ENCODE data around the gene PLEKHM3.

GRCh38 chr2:207901401-207901800 lies 123.9 kb downstream of the PLEKHM3 start:
- TF ChIP-seq CTCF (IDR thresholded peaks at IDR 0.05): no peak
- no peak for TF ChIP-seq SMC3 (IDR thresholded peaks at IDR 0.05)
- no peak for TF ChIP-seq MAX (IDR thresholded peaks at IDR 0.05)
- TF ChIP-seq POLR2A (IDR thresholded peaks at IDR 0.05; ENCODE audit: low read length): no peak
- no peak for TF ChIP-seq MYC (IDR thresholded peaks at IDR 0.05; ENCODE audit: borderline replicate concordance, low read length)
- no peak for TF ChIP-seq PHF8 (IDR thresholded peaks at IDR 0.05; ENCODE audit: borderline replicate concordance, low read depth)
- TF ChIP-seq RAD21 (conservative IDR thresholded peaks at IDR 0.05 in 1 of 2, IDR thresholded peaks at IDR 0.05 in 1 of 2): no peak
- TF ChIP-seq BCL3 (IDR thresholded peaks at IDR 0.05): no peak
- no peak for TF ChIP-seq CHD2 (IDR thresholded peaks at IDR 0.05; ENCODE audit: low read length, partially characterized antibody)
- no peak for TF ChIP-seq MAFK (IDR thresholded peaks at IDR 0.05; ENCODE audit: partially characterized antibody)
- TF ChIP-seq RNF2 (IDR thresholded peaks at IDR 0.05; ENCODE audit: borderline replicate concordance, low read depth): no peak
- no peak for TF ChIP-seq EP300 (IDR thresholded peaks at IDR 0.05)

Data from A549 (cell line).